Prostate gland (tissue), 2 donors: ENCODE measurements around the gene GLIS1. TPM values are rescaled to one million over a fixed set of nuclear protein-coding genes. Genes with fewer than 3 reads are reported as not detected.

Experiments used
- DNase-seq: peaks from one replicate; pipeline ENCODE4 v3.0.0-alpha.2; 2019; ENCODE audit warnings: low spot score
- H3K27ac ChIP-seq, 2 donors: fragments of 200-600 bp; sonication (generic); 2 replicates each; pipeline ENCODE4 v1.5.1; 2017 to 2019
- H3K27me3 ChIP-seq: fragments of 200-600 bp; sonication (generic); replicated peaks from 2 replicates; pipeline ENCODE4 v1.5.1; 2019; ENCODE audit not compliant: insufficient read depth
- H3K36me3 ChIP-seq, 2 donors: fragments of 200-600 bp; sonication (generic); 1 replicate in 1 of 2; 2 replicates in 1 of 2; pipeline versions ENCODE4 v1.5.1 to v1.8.1; 2017 to 2019
- H3K4me1 ChIP-seq: fragments of 200-600 bp; sonication (generic); replicated peaks from 2 replicates; pipeline ENCODE4 v1.5.1; 2019
- H3K4me3 ChIP-seq, 2 donors: fragments of 200-600 bp; sonication (generic); 2 replicates each; pipeline ENCODE4 v1.5.1; 2017 to 2019
- H3K9me3 ChIP-seq: fragments of 200-600 bp; sonication (generic); 2 replicates; pipeline ENCODE4 v1.5.1; 2017
- POLR2A ChIP-seq: fragments of 450-650 bp; IDR thresholded peaks from one replicate; pipeline ENCODE4 v1.6.1; 2016; ENCODE audit warnings: antibody characterized with exemption, mild to moderate bottlenecking
- POLR2AphosphoS5 ChIP-seq: sonication (generic); formaldehyde crosslinking; IDR thresholded peaks from one replicate; pipeline ENCODE4 v1.6.1; 2017; ENCODE audit warnings: antibody characterized with exemption
- WGBS: methylation state at CpG from one replicate; pipeline ENCODE4 v1.1.5; 2018; 5-methylcytosine and 5-hydroxymethylcytosine counted together
- intact Hi-C: fragments of 100-400 bp; cut with DNase I; formaldehyde crosslinking; loops from one replicate; pipeline ENCODE4 v1.14.2; 2022
- total RNA-seq, 2 donors: library from RNA; depleted of rRNA; stranded (reverse); fragments of >200 nt; gene quantifications; one replicate each; pipeline ENCODE4 v1.1.0, GENCODE V29; 2016
- TF ChIP-seq, protein P1 (sequence below), 4 experiments: fragments of 200-600 bp in 2 of 4; fragments of 450-650 bp in 2 of 4; sonication (generic) in 2 of 4; IDR thresholded peaks; 1 replicate in 3 of 4; 2 replicates in 1 of 4; pipeline ENCODE4 v1.5.1; 2016 to 2019; ENCODE audit warnings: antibody characterized with exemption in 4 of 4, mild to moderate bottlenecking in 2 of 4, moderate library complexity in 2 of 4

The GLIS1 gene
- total RNA-seq, 2 donors from 2014 or later = 1.1 to 8.1 TPM

DNA sequence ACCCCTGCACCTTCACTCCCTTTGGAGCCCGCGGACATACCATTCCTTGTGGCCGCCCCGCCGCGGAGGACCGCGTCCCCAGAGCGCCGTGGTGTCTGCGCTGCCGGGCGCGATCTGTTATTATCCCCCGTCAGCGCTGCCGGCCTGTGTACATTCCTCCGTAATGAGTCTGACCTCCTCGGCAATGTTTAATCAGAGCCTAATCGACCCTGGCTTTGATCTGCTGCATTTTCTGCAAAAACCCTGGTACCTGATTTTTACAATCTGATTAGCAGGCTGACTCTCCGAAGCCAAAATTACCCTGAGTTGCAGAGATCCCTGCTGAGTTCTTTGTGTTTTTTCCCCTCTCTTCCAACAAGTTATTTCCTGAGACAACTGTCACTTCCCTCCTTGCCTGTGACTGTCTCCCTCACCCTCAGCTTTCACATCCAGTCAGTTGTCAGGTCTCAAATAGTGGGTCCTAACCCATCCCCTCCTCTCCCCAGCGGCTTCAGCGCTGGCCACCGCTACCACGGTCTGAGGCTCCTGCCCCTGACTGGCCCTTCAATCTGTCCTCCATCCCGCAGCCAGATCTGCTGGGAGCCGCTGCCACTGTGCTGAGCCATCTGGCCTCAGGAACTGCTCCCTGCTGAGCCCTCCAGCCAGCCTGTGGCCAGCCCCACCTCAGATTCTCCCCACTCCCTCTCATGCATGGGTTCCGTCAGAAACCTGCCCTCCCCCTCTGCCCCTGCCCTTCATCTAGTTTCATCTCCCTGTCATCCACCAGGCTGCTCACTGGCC lies 53.5 kb downstream of the GLIS1 start:
- Histone ChIP-seq H3K27me3 (peaks cover 4% of the 10 kb centered on the region), H3K36me3 (no peaks in the 10 kb centered on the region), H3K27ac (no peak overlapping the region), H3K4me1 (no peaks in the 10 kb centered on the region), H3K9me3 (no peaks in the 10 kb centered on the region), H3K4me3 (no peak overlapping the region)
- 53% methylated on average over 28 of the region's 28 CpGs for WGBS
- no peak for DNase-seq
- TF ChIP-seq POLR2AphosphoS5 (no peak), POLR2A (no peak)
- TF ChIP-seq, protein P1, sequence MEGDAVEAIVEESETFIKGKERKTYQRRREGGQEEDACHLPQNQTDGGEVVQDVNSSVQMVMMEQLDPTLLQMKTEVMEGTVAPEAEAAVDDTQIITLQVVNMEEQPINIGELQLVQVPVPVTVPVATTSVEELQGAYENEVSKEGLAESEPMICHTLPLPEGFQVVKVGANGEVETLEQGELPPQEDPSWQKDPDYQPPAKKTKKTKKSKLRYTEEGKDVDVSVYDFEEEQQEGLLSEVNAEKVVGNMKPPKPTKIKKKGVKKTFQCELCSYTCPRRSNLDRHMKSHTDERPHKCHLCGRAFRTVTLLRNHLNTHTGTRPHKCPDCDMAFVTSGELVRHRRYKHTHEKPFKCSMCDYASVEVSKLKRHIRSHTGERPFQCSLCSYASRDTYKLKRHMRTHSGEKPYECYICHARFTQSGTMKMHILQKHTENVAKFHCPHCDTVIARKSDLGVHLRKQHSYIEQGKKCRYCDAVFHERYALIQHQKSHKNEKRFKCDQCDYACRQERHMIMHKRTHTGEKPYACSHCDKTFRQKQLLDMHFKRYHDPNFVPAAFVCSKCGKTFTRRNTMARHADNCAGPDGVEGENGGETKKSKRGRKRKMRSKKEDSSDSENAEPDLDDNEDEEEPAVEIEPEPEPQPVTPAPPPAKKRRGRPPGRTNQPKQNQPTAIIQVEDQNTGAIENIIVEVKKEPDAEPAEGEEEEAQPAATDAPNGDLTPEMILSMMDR (IDR thresholded peaks at IDR 0.05) = no peak
- intact Hi-C loops = loop anchor here (10.0 kb wide), 1 partner anchor 121 kb away; no protein-coding TSS in a partner anchor

DNA sequence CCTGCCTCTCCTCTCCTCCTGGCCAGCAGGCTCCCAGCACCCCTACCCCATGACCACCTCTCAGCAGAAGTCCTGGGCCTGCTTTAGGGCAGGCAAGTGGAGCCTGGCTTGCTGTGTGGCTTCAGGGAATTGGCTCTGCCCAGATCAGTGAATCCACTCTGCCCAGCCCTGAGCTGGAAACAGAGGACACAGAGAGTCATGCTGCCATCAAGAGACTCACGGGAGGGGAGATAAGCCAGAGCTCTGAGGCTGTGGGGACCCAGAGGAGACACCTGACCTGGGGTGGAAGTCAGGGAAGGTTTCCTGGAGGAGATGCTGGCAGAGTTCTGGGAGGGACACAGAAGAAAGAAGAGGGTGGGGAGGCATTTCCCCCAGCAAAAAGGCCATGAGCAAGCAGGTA lies 54.2 kb downstream of the GLIS1 start:
- Histone ChIP-seq H3K36me3 (no peaks in the 10 kb centered on the region), H3K9me3 (no peaks in the 10 kb centered on the region), H3K4me1 (no peaks in the 10 kb centered on the region), H3K27me3 (peaks cover 4% of the 10 kb centered on the region), H3K27ac (peak overlapping the region; percentile 16 to 26), H3K4me3 (no peak overlapping the region)
- no peak for TF ChIP-seq POLR2AphosphoS5
- no peak for TF ChIP-seq POLR2A
- TF ChIP-seq, protein P1 (IDR thresholded peaks at IDR 0.05) = no peak
- intact Hi-C loops = loop anchor here (5.0 to 10.0 kb wide), 2 partner anchors 120 to 197 kb away; no protein-coding TSS in a partner anchor
- WGBS = 73% methylated on average over 1 of the region's 1 CpG
- DNase-seq = no peak

DNA sequence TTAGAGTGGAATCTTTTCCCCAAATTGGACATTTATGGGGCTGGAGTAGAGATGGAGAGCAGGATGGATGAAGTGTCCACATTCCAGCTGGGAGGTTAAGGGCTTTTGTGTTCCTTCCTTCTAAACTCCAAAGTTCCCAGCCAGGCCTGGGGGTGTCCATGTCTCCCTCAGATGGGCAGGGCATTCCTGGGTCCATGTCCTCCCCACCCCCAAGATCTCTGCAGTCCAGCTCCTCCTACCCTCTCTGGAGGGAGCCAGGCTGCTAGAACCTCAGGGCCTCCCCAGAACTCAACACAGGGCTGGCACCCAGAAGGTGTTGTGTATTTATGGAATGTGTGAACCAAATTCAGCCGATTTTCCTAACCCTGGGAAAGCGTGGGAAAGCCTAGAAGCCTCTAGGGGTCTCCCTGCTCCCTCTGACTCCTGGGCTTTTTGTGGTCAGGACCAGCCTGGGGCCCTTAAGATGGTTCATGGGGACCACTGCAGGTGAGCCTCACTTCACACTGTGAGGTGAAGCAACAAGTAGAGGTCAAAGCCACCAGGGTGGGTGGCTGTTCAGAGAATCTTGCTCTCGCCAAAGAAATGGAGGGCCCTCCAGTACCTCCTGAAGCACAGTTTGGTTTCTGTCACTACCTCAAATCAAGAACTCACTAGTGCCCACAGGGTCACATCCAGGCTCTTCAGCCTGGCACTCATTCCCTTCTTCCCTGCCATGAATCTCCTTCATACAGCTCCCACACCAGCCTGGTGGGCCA lies 54.8 kb downstream of the GLIS1 start:
- Histone ChIP-seq H3K36me3 (no peaks in the 10 kb centered on the region), H3K9me3 (no peaks in the 10 kb centered on the region), H3K27ac (peak overlapping the region; percentile 16 to 26), H3K4me3 (no peak overlapping the region), H3K27me3 (peaks cover 4% of the 10 kb centered on the region), H3K4me1 (no peaks in the 10 kb centered on the region)
- 82% methylated on average over 3 of the region's 3 CpGs for WGBS
- intact Hi-C loops = loop anchor here (5.0 to 10.0 kb wide), 2 partner anchors 119 to 197 kb away; no protein-coding TSS in a partner anchor
- DNase-seq = no peak
- TF ChIP-seq POLR2A (no peak), POLR2AphosphoS5 (peak; percentile 29)

DNA sequence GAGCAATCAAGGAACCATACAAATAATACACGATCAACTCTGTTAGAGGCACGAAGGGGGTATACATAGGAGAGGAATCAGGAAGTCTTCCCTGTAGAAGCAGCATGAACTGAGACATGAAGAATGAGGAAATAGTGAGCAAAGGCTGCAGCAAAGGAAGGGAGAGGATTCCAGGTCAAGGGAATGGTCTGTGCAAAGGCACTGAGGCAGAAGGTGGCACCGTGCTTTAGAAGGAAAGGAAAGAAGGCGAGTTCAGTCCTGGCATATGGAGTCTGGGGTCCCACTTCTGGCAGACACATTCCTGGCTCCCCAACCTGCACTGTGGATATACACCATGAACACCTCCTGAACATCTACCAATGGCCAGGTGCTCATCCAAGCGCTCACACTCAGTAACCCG lies 56.1 kb downstream of the GLIS1 start:
- no peak for DNase-seq
- Histone ChIP-seq H3K4me3 (no peak overlapping the region), H3K9me3 (no peaks in the 10 kb centered on the region), H3K27me3 (peaks cover 4% of the 10 kb centered on the region), H3K4me1 (no peaks in the 10 kb centered on the region), H3K36me3 (no peaks in the 10 kb centered on the region), H3K27ac (no peak overlapping the region)
- no peak for TF ChIP-seq POLR2A
- TF ChIP-seq, protein P1 (IDR thresholded peaks at IDR 0.05) = no peak
- 91% methylated on average over 6 of the region's 6 CpGs for WGBS
- intact Hi-C loops = loop anchor here (5.0 to 10.0 kb wide), 2 partner anchors 118 to 196 kb away; no protein-coding TSS in a partner anchor

DNA sequence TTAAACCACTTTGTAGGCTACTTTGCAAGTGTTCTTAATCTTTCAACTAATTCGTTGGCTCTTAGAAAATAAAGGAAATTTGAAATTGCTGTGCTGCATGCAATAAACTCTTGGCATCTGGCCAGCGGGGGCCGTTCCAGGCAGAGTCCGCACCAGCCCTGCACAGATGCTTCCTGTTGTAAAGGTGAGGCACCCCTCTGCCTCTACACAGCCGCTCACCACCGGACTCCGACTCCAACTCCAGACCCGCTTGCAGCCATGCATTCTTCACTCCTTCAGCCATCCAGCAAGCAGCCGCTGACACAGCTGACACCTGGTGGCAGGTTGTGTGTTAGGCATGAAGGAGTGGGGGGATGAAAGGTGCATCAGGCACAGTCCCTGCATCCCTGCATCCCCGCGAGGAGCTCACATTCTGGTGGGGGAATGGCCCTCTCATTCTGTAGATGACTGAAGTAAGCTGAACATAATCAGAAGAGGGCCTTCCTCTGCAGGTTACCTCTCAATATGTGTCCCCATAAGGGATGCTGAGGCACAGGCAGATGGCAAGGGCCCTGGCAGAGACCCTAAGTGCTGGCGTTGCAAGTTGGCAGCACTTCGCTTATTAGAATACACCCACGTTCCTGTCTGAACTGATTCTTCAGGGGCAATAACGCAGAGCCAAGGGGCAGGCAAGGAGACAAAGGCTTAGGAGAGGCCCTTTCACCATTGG lies 56.8 kb downstream of the GLIS1 start:
- Histone ChIP-seq H3K36me3 (no peaks in the 10 kb centered on the region), H3K27ac (no peak overlapping the region), H3K9me3 (no peaks in the 10 kb centered on the region), H3K27me3 (peaks cover 4% of the 10 kb centered on the region), H3K4me1 (no peaks in the 10 kb centered on the region), H3K4me3 (no peak overlapping the region)
- 22% methylated on average over 15 of the region's 15 CpGs for WGBS
- DNase-seq = peak; percentile 43
- intact Hi-C loops = loop anchor here (5.0 to 10.0 kb wide), 2 partner anchors 117 to 195 kb away; no protein-coding TSS in a partner anchor
- no peak for TF ChIP-seq POLR2AphosphoS5
- TF ChIP-seq, protein P1 (IDR thresholded peaks at IDR 0.05) = peak in 3 of 4 experiments; percentile 50 to 70 (median 65)
